GM12872 (cell line): ENCODE results near the gene NEU2.

Experiments used
- TF ChIP-seq, protein P1 (sequence below): IDR thresholded peaks from 3 replicates; pipeline ENCODE4 v1.5.1; 2011; ENCODE audit warnings: low read depth, mild to moderate bottlenecking, low read length, moderate library complexity; ENCODE audit not compliant: insufficient read depth

NEU2 gene

DNA sequence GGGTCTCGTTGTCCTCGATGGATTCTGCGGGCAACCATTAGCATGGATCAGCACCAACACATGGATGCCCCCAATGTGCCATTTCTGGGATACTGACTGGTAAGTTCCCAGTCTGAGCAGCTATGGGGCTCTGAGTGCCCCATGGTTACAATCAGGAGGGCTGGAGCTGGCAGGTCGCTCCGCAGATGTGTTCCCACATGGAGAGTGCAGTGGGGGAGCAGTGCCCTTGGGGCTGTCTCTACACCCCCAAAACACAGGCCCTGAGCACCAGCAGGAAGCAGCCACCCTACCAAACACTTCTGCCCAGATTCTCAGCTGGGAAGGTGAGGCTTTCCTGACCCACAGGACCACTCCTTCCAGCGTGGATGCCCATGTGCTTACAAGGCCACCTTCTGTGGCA lies 27.4 kb upstream of the NEU2 start:
- TF ChIP-seq, protein P1, sequence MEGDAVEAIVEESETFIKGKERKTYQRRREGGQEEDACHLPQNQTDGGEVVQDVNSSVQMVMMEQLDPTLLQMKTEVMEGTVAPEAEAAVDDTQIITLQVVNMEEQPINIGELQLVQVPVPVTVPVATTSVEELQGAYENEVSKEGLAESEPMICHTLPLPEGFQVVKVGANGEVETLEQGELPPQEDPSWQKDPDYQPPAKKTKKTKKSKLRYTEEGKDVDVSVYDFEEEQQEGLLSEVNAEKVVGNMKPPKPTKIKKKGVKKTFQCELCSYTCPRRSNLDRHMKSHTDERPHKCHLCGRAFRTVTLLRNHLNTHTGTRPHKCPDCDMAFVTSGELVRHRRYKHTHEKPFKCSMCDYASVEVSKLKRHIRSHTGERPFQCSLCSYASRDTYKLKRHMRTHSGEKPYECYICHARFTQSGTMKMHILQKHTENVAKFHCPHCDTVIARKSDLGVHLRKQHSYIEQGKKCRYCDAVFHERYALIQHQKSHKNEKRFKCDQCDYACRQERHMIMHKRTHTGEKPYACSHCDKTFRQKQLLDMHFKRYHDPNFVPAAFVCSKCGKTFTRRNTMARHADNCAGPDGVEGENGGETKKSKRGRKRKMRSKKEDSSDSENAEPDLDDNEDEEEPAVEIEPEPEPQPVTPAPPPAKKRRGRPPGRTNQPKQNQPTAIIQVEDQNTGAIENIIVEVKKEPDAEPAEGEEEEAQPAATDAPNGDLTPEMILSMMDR = no peak

DNA sequence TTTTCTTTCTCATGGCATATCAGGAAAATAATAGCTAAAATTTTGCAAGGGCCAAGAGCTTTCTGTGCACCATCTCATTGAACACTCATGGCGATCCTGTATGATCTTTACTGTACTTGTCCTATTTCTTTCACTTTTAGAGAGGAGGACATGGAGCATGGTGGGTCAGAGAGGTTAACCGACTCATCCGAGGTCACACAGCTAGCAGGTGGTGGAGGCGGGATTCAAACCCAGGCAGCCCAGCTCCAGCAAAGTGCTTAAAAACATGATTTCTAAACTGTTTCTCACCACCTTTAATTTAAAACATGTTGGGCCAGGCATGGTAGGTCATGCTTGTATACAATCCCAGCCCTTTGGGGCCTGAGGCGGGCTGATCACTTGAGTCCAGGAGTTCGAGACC lies 25.8 kb upstream of the NEU2 start:
- TF ChIP-seq, protein P1 = no peak

DNA sequence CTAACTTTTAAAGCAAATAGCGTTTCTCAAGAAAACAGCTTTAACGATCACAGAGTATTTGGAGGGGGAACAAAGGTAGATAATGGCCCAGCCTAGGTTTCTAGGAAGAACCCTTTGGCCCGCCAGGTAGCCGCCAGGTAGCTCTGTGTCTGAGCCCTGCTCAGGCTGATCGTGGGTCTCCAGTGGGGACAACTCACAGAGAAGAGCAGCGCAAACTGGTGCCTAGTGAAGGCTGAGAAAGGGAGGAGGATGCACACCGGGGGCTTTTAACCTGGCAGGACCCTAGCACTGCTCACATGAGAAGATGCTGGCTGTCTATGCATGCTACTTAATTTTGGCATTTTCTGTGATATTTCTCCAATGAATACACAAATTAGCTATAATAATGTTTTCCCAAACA lies 25.2 kb upstream of the NEU2 start:
- TF ChIP-seq, protein P1 = no peak

DNA sequence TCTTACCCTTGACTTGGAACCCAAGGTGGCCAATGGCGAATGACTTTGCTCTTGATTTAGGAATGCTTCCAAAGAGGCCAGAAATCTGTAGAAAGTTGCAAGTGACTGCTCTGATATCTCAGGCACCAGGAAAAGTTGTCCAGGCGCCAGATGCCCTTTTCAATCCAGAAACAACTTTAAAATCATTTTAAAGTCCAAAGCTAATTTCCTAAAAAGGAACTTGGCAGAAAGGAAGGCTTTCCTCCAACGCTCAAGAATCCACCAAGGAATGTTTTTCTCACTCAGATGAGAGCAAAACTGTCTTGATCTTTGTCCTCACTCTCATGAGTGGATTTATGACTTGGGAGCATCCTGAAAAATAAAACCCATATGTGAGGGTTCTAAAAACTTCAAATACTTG lies 24.7 kb upstream of the NEU2 start:
- TF ChIP-seq, protein P1 = no peak

DNA sequence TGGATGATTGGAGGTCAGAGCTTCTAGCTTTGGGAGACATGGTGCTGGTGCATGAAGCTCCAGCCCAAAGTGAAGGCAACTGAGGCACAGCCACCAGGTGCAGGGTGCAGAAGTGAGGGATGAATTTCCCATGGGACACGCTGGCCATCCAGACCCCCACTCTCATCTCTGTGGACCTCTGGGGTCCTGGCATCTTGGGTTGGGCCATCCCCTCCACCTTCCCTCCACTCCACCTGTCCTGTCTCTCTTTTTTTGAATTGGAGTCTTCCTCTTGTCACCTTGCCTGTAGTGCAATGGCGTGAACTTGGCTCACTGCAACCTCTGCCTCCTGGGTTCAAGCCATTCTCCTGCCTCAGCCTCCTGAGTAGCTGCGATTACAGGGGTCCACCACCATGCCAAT lies 22.8 kb upstream of the NEU2 start:
- TF ChIP-seq, protein P1 = no peak

DNA sequence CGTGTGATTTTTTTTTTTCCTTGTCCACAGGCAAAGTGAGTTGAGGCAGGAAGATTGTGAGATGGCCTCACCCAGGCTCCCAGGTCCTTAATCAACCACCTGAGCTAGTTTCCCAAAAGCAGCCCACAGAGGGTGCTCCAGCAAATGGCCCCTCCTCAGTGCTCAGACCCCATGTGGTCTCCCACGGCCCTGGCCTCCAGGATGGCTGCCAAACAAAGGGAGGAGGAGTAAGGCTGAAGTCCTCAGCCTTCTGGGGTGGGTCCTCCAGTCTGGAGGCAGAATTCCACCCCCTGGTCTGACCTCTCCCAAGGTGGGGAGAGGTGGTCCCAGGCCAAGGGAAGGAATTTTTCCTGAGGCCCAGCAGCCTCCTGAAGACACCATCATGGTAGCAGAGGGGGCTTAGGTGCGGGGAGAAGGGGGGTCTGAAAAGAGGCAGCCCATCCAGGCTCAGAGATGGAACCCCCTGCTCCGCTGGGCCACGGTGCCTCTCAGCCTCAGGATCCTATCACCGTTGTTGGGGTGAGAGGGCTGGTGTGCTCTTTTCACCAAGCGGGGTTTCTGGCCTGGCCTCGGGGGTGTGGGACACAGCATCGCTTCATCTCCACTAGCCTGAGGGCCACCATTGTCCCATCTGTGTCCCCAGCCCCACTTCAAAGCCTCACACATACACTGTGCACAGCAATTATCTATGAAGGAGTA lies 21.8 kb upstream of the NEU2 start:
- TF ChIP-seq, protein P1 = no peak

DNA sequence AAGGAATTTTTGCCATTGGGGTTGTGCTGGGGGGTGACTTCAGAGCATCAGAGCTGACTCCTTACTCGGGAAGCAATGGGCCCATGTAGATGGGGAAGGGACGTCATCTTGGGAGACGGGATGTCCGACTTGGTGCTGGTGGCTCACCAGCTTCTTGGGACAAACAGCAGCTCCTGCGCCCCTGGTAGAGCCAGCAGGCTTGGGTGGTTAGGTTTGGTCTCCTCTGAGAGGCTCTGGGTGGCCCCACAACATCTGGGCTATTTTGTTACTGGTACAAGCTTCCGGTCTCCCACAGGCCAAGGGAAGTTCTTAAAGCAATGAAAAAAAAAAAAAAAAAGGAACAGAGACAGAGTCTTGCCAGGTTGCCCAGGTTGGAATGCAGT lies 21.2 kb upstream of the NEU2 start:
- TF ChIP-seq, protein P1 = no peak
